ENCODE data around the gene GPR21. TPM values are rescaled to one million over a fixed set of nuclear protein-coding genes. Genes with fewer than 3 reads are reported as not detected.

GPR21 gene
- total RNA-seq, 4 donors from 2014 or later, result 4.0 to 11.8 (median 5.7) TPM

- 94 to 100% methylated on average over 1 of the region's 1 CpG for WGBS, 2 donors
- no peaks in the 10 kb centered on the region for H3K9me3 ChIP-seq
- intact Hi-C loops (cut with DNase I), result no loop called here
- no peak overlapping the region for H3K4me3 ChIP-seq (replicated peaks in 1 of 3)
- no peak for DNase-seq
- no peak for TF ChIP-seq CTCF (IDR thresholded peaks at IDR 0.05)
- no peak for TF ChIP-seq POLR2A (IDR thresholded peaks at IDR 0.05)
- H3K4me1 ChIP-seq, result no peaks in the 10 kb centered on the region
- no peaks in the 10 kb centered on the region for H3K27me3 ChIP-seq
- H3K27ac ChIP-seq, result no peak overlapping the region
- H3K36me3 ChIP-seq, result peaks cover 8 to 21% of the 10 kb centered on the region in 2 donors
These were observed 36.9 kb upstream of the GPR21 start for GRCh38 chr9:122996586-122996985.

GRCh38 chr9:122998448-122998847 is 35.0 kb upstream of the GPR21 start:
- Histone ChIP-seq H3K9me3 (no peaks in the 10 kb centered on the region), H3K4me1 (peaks cover 9 to 11% of the 10 kb centered on the region in 2 donors), H3K36me3 (peaks cover 8 to 21% of the 10 kb centered on the region in 2 donors), H3K4me3 (replicated peaks in 1 of 3) (no peak overlapping the region), H3K27me3 (no peaks in the 10 kb centered on the region), H3K27ac (no peak overlapping the region)
- no peak for TF ChIP-seq CTCF (IDR thresholded peaks at IDR 0.05)
- no peak for TF ChIP-seq POLR2A (IDR thresholded peaks at IDR 0.05)
- 93 to 95% methylated on average over 5 of the region's 5 CpGs for WGBS, 2 donors
- intact Hi-C loops (cut with DNase I), result no loop called here
- DNase-seq, result no peak

GRCh38 chr9:123000371-123001068 is 32.9 kb upstream of the GPR21 start:
- Histone ChIP-seq H3K36me3 (peaks cover 8 to 21% of the 10 kb centered on the region in 2 donors), H3K27ac (no peak overlapping the region)

GRCh38 chr9:123002754-123003153 is 30.7 kb upstream of the GPR21 start:
- Histone ChIP-seq H3K27me3 (no peaks in the 10 kb centered on the region), H3K4me3 (replicated peaks in 1 of 3) (no peak overlapping the region), H3K27ac (peak overlapping the region; percentile 80 to 83 (median 81)), H3K36me3 (peaks cover under 1 to 7% of the 10 kb centered on the region in 2 donors), H3K9me3 (no peaks in the 10 kb centered on the region), H3K4me1 (peaks cover 17 to 20% of the 10 kb centered on the region in 2 donors)
- WGBS, 2 donors, result 24 to 32% methylated on average over 5 of the region's 5 CpGs
- intact Hi-C loops (cut with DNase I), result no loop called here
- DNase-seq, result no peak
- TF ChIP-seq CTCF (IDR thresholded peaks at IDR 0.05), result no peak
- TF ChIP-seq POLR2A (IDR thresholded peaks at IDR 0.05), result no peak

More at GRCh38 chr9:123000371-123001068, 32.9 kb upstream of the GPR21 start:
- TF ChIP-seq POLR2A (IDR thresholded peaks at IDR 0.05) (no peak), CTCF (IDR thresholded peaks at IDR 0.05) (no peak)
- Histone ChIP-seq H3K9me3 (no peaks in the 10 kb centered on the region), H3K4me3 (replicated peaks in 1 of 3) (no peak overlapping the region), H3K27me3 (no peaks in the 10 kb centered on the region), H3K4me1 (peaks cover 17 to 20% of the 10 kb centered on the region in 2 donors)
- WGBS, 2 donors, result 97 to 100% methylated on average over 1 of the region's 1 CpG
- intact Hi-C loops (cut with DNase I), result no loop called here
- no peak for DNase-seq

GRCh38 chr9:123003466-123003865 is 30.0 kb upstream of the GPR21 start:
- Histone ChIP-seq H3K9me3 (no peaks in the 10 kb centered on the region), H3K36me3 (peaks cover 0 to 6% of the 10 kb centered on the region in 2 donors), H3K4me1 (peaks cover 23 to 26% of the 10 kb centered on the region in 2 donors), H3K4me3 (replicated peaks in 1 of 3) (no peak overlapping the region), H3K27ac (peak overlapping the region; percentile 80 to 83 (median 81)), H3K27me3 (no peaks in the 10 kb centered on the region)
- TF ChIP-seq CTCF (IDR thresholded peaks at IDR 0.05) (no peak), POLR2A (IDR thresholded peaks at IDR 0.05) (no peak)
- no peak for DNase-seq
- 73 to 93% methylated on average over 2 of the region's 2 CpGs for WGBS, 2 donors
- intact Hi-C loops (cut with DNase I), result no loop called here
